HL-60 (cell line): ENCODE measurements around the gene ISG20L2.

Experiments
- GABPA ChIP-seq: IDR thresholded peaks from 2 replicates; pipeline ENCODE4 v1.6.1; 2012; ENCODE audit warnings: low read depth
- POLR2AphosphoS5 ChIP-seq: IDR thresholded peaks from 2 replicates; pipeline ENCODE4 v1.6.1; 2012; ENCODE audit warnings: low read depth
- REST ChIP-seq: IDR thresholded peaks from 2 replicates; pipeline ENCODE4 v1.6.1; 2012; ENCODE audit warnings: low read depth; ENCODE audit not compliant: insufficient replicate concordance
- SPI1 ChIP-seq: IDR thresholded peaks from 2 replicates; pipeline ENCODE4 v1.6.1; 2012; ENCODE audit warnings: low read depth, mild to moderate bottlenecking, borderline replicate concordance
- TF ChIP-seq, protein P1 (sequence below): IDR thresholded peaks from one replicate; pipeline ENCODE4 v1.5.1; 2011; ENCODE audit warnings: low read length, control low read depth, inconsistent platforms; ENCODE audit not compliant: insufficient read depth

DNA sequence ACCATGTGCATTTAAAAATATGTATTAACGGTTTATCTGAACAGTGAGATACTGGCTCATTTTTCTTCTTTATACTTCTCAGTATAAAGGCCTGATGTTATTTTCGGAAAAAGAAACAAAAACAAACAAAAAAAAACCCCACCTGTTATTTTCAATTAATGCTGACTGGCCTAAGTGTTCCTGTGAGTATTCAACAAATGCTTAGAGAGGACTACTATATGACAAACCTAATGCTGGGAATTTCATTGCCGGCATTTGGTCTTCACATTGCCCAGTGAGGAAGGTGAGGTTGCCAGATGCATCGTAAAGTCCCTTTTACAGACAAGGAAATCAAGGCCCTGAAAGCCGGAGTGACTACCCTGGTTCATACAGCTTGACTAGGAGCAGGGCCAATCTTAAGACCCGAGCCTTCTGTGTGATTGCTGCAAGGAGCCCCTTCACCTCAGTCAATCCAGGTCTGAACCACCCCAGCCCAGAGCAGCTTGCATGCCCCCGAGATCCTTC, 11.7 kb upstream of the ISG20L2 start:
- TF ChIP-seq, protein P1, sequence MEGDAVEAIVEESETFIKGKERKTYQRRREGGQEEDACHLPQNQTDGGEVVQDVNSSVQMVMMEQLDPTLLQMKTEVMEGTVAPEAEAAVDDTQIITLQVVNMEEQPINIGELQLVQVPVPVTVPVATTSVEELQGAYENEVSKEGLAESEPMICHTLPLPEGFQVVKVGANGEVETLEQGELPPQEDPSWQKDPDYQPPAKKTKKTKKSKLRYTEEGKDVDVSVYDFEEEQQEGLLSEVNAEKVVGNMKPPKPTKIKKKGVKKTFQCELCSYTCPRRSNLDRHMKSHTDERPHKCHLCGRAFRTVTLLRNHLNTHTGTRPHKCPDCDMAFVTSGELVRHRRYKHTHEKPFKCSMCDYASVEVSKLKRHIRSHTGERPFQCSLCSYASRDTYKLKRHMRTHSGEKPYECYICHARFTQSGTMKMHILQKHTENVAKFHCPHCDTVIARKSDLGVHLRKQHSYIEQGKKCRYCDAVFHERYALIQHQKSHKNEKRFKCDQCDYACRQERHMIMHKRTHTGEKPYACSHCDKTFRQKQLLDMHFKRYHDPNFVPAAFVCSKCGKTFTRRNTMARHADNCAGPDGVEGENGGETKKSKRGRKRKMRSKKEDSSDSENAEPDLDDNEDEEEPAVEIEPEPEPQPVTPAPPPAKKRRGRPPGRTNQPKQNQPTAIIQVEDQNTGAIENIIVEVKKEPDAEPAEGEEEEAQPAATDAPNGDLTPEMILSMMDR = no peak
- TF ChIP-seq POLR2AphosphoS5 = no peak
- no peak for TF ChIP-seq REST
- no peak for TF ChIP-seq GABPA
- no peak for TF ChIP-seq SPI1
